Lower lobe of right lung (tissue), 2 donors: ENCODE data around the gene ABCB8. TPM values are rescaled to one million over a fixed set of nuclear protein-coding genes. Genes with fewer than 3 reads are reported as not detected.
A peak's percentile ranks its signal among the peaks of the same experiment; 100 is the strongest.

Experiments used
- ATAC-seq, 2 donors: fragments of 200-7000 bp; cut with Tn5 transposase; one replicate each; pipeline ENCODE4 v1.9.1; 2020 to 2022; ENCODE audit warnings: mild to moderate bottlenecking in 2 of 2, moderate library complexity in 2 of 2
- DNase-seq: peaks from one replicate; pipeline ENCODE4 v3.0.0-alpha.2; 2020
- H3K27ac ChIP-seq: fragments of 200-600 bp; one replicate; pipeline ENCODE4 v1.8.0; 2022
- H3K27me3 ChIP-seq: fragments of 200-600 bp; one replicate; pipeline ENCODE4 v1.8.0; 2022; ENCODE audit warnings: low read depth
- H3K36me3 ChIP-seq: fragments of 200-600 bp; one replicate; pipeline ENCODE4 v1.8.0; 2022; ENCODE audit warnings: mild to moderate bottlenecking
- H3K4me1 ChIP-seq: fragments of 200-600 bp; one replicate; pipeline ENCODE4 v1.8.0; 2022
- H3K4me3 ChIP-seq: fragments of 200-600 bp; one replicate; pipeline ENCODE4 v1.8.0; 2022; ENCODE audit warnings: mild to moderate bottlenecking
- H3K9me3 ChIP-seq: fragments of 200-600 bp; one replicate; pipeline ENCODE4 v1.8.0; 2022
- CTCF ChIP-seq: fragments of 200-600 bp; IDR thresholded peaks from one replicate; pipeline ENCODE4 v1.8.0; 2022; ENCODE audit warnings: antibody characterized with exemption, mild to moderate bottlenecking
- intact Hi-C: fragments of 100-400 bp; cut with DNase I; formaldehyde crosslinking; loops from one replicate; pipeline ENCODE4 v1.11.0; 2022
- long read RNA-seq: library from polyadenylated mRNA; unstranded; transcript quantifications from one replicate; pipeline ENCODE4 v2.0.0, GENCODE V29; 2021
- total RNA-seq: library from RNA; stranded (reverse); fragmentation: NEBNext Ultra II Directional; extraction: Animal tissue kit (Norgen Biotek cat#: 25700); gene quantifications from one replicate; pipeline ENCODE4 v1.2.1, GENCODE V29; 2021
- donor health status: DM: no; HTN: yes; CAD: no; lungs with severe emphysema.

The ABCB8 gene
- 42.4 TPM for total RNA-seq
- long read RNA-seq, full-length matches to known transcripts: 15 of 50 reads
- long read RNA-seq, partial matches to known transcripts: 27 of 50 reads
- long read RNA-seq, other reads (novel, unspliced or antisense): 8 of 50 reads

DNA sequence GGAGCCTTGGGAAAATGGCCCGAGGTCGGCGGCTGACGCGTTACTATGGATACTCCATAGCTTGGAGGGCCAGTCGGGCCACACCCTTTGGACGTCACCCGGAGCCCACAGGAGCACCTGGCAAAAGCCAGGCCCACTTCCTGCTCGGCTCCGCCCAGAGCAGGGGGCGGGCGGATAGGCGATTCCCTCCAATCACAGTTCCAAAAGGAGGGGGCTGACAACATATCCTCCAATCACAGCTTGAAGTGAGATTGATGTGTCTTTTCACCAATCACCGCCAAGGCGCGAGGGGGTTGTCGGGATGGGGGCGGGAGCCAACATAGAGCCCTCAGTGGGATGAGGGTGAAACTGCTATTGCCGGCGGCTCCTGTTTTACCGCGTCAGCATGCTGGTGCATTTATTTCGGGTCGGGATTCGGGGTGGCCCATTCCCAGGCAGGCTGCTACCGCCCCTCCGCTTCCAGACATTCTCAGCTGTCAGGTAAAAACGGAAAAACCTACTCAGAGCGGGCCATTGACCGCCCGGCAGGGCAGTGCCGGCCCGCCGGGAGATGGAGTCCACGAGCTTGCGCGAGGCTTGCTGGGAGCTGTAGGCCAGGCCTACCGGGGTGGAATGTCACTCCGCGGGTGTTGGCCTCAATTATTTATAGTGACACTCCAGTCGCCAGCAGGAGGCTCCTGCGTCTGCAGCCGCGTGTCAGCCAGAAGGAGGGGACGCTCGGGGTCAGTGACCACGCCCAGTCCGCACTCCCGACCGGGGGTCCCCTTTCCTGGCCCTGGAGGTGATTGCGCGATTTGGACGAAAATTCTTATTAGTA lies at the start of gene ABCB8:
ABCB8 (plus strand) TSS at position 320 of the 817 bp plus-strand sequence; CDS start at position 386, 66 bp downstream.
- peak; percentile 58 for TF ChIP-seq CTCF
- DNase-seq: peak; percentile 98

DNA sequence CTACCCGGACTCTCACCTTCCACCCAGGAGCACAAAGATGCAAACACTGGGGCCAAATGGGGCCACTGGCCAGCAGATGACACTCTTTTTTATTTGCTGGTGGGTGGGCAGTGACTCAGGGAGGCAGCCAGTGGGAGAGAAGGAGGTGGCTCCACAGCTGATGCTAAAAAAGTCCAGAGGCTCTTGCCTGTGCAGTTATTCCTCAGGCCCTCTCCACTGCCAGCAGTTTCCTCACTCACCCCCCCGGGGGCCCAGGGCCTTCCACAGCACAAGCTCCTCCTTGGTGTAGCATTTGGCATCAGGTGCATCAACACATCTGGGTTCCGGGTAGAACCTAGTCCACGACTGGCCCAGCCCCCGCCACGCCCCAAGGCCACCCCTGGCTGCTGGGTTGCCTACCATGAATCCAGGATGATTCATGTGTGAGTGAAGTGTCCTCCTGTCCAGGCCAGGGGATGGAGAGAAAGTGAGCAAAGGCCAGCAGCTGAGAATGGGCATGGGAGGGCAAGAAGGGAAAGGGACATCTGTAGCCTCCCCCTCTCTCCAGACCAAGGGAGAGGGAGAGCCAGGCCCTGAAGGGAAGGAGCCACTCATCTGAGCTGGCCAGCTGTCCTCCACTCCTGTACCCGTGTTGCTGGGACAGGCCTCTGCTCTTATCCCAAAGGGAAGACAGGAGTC lies 48.4 kb upstream of the ABCB8 start:
- no peak for ATAC-seq
- no peak overlapping the region for H3K27ac ChIP-seq
- no peak for DNase-seq
- peaks cover 69% of the 10 kb centered on the region for H3K27me3 ChIP-seq
- no peak overlapping the region for H3K4me3 ChIP-seq
- intact Hi-C loops: no loop called here
- TF ChIP-seq CTCF: no peak
- H3K9me3 ChIP-seq: no peaks in the 10 kb centered on the region
- H3K4me1 ChIP-seq: peaks cover 13% of the 10 kb centered on the region
- H3K36me3 ChIP-seq: no peaks in the 10 kb centered on the region

More for the DNA sequence above, at the start of gene ABCB8:
- peak within 1 kb of the TSS; percentile 84 for H3K4me3 ChIP-seq
- H3K27ac ChIP-seq: peak within 1 kb of the TSS; percentile 87
- peaks cover 19% of the 10 kb centered on the region for H3K4me1 ChIP-seq
- no peaks in the 10 kb centered on the region for H3K27me3 ChIP-seq
- peak; percentile 97 to 98 for ATAC-seq
- no peaks in the 10 kb centered on the region for H3K9me3 ChIP-seq
- intact Hi-C loops: no loop called here
- peaks cover 16% of the 10 kb centered on the region for H3K36me3 ChIP-seq

DNA sequence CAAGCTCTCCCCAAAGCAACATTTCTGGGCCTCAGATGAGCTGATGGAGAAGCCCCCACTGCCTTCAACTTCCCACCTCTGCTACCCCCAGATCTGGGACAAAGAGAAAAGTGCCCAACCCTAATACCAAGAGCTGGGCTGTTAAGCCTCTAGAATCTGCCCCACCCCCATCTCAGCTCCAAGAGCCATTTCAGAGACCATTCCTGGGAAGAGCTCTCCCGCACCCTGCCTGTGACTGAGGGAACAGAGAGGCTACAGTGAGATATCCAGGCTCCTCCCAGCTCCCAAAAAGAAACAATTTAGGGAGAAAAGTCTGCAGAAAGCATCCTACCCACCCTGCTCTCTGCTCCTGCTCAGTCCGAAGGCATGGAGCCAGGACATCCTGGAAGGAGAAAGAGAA lies 47.6 kb upstream of the ABCB8 start:
- ATAC-seq (no peak), DNase-seq (no peak)
- Histone ChIP-seq H3K27ac (no peak overlapping the region), H3K4me3 (no peak overlapping the region), H3K36me3 (no peaks in the 10 kb centered on the region), H3K9me3 (no peaks in the 10 kb centered on the region), H3K27me3 (peaks cover 61% of the 10 kb centered on the region), H3K4me1 (peaks cover 7% of the 10 kb centered on the region)
- intact Hi-C loops: no loop called here
- no peak for TF ChIP-seq CTCF

DNA sequence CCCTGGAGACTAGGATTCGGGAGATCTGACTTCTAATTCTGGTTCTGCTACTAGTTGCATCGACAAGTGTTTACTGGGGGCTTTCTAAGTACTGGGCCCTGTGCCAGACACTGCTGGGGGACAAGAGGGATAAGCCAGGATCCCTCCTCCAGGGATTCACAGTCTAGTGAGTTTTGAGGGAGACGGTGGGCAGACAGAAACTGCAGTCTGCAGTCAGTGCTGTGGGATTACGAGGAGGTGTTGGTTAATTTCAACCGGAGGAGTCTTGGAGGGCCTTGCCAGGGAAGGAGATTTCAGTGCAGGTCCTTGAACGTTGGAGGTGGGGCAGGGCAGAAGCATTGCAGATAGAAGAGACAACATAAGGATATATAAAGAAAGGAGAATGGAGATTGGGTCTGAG lies 46.6 kb upstream of the ABCB8 start:
- Histone ChIP-seq H3K9me3 (no peaks in the 10 kb centered on the region), H3K27ac (no peak overlapping the region), H3K4me3 (no peak overlapping the region), H3K27me3 (peaks cover 52% of the 10 kb centered on the region), H3K36me3 (no peaks in the 10 kb centered on the region), H3K4me1 (no peaks in the 10 kb centered on the region)
- DNase-seq (no peak), ATAC-seq (no peak)
- intact Hi-C loops: no loop called here
- no peak for TF ChIP-seq CTCF

- TF ChIP-seq CTCF: no peak
- DNase-seq (no peak), ATAC-seq (no peak)
- no peak overlapping the region for H3K27ac ChIP-seq
- intact Hi-C loops: no loop called here
- H3K4me1 ChIP-seq: no peaks in the 10 kb centered on the region
- no peaks in the 10 kb centered on the region for H3K9me3 ChIP-seq
- no peak overlapping the region for H3K4me3 ChIP-seq
- H3K27me3 ChIP-seq: peaks cover 47% of the 10 kb centered on the region
- H3K36me3 ChIP-seq: no peaks in the 10 kb centered on the region
Measured at GRCh38 chr7:150982351-150982750, 45.9 kb upstream of the ABCB8 start.
